GM23338 (cell line): Measurements from ENCODE around the gene SLC39A11. TPM values are rescaled to one million over a fixed set of nuclear protein-coding genes. Genes with fewer than 3 reads are reported as not detected.

Source experiments
- CREB1 ChIP-seq: fragments of 250-450 bp; sonication (Bioruptor Pico); IDR thresholded peaks from 2 replicates; pipeline ENCODE4 v1.5.0; 2020; ENCODE audit warnings: low read depth, mild to moderate bottlenecking, moderate library complexity
- EZH2 ChIP-seq: fragments of 200-600 bp; sonication (generic); IDR thresholded peaks from one replicate; pipeline ENCODE4 v1.8.0; 2017; ENCODE audit warnings: antibody characterized with exemption, mild to moderate bottlenecking, low read depth; ENCODE audit not compliant: unreplicated experiment
- EZH2phosphoT487 ChIP-seq: fragments of 200-600 bp; sonication (generic); IDR thresholded peaks from one replicate; pipeline ENCODE4 v1.8.1; 2018; ENCODE audit warnings: antibody characterized with exemption; ENCODE audit not compliant: unreplicated experiment
- NANOG ChIP-seq: IDR thresholded peaks from 2 replicates; pipeline ENCODE4 v1.6.1; 2016; ENCODE audit warnings: antibody characterized with exemption, borderline replicate concordance
- POLR2AphosphoS5 ChIP-seq: IDR thresholded peaks from 2 replicates; pipeline ENCODE4 v1.6.1; 2016; ENCODE audit warnings: antibody characterized with exemption, low read depth
- STAT1 ChIP-seq: IDR thresholded peaks from one replicate; pipeline ENCODE4 v1.6.1; 2016; ENCODE audit warnings: antibody characterized with exemption; ENCODE audit not compliant: unreplicated experiment
- ZNF114 ChIP-seq: fragments of 250-450 bp; sonication (Bioruptor Pico); IDR thresholded peaks from 2 replicates; pipeline ENCODE4 v1.5.0; 2020; ENCODE audit warnings: mild to moderate bottlenecking, moderate library complexity
- polyA plus RNA-seq: library from polyadenylated mRNA; unstranded; fragments of >200 nt; fragmentation: Nextera tagmentation; extraction: Ambion mirVana; gene quantifications from 2 replicates; pipeline ENCODE4 v1.2.1, GENCODE V29; 2016
- total RNA-seq: library from RNA; depleted of rRNA; stranded (reverse); fragments of >200 nt; shearing (Covaris generic); gene quantifications from 2 replicates; pipeline ENCODE4 v1.2.3, GENCODE V29; 2014
- TF ChIP-seq, protein P1 (sequence below): fragments of 250-450 bp; sonication (Bioruptor Pico); IDR thresholded peaks from 2 replicates; pipeline ENCODE4 v1.5.0; 2020; ENCODE audit warnings: mild to moderate bottlenecking, moderate library complexity
- TF ChIP-seq, protein P2 (sequence below): IDR thresholded peaks from one replicate; pipeline ENCODE4 v1.6.1; 2018; ENCODE audit warnings: antibody characterized with exemption; ENCODE audit not compliant: unreplicated experiment

SLC39A11 gene
- total and polyA plus RNA-seq, 2 experiments from 2014 or later: 10.8 to 18.1 TPM

DNA sequence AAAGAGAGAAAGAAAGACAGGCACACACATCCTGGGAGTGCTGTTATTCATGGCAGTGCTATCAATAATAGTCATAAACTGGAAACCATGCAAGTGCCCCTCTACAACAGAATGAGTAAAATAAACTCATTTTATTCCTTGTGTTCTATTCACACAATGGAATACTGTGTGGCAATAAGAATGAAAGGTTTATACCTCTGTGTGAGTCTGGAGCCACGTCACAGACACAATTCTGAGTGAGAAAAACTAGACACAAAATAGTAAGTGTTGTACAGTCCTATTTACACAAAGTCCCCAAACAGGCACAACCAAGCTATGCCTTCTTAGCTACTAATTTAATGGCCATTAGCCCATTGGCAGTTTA lies 429.7 kb downstream of the SLC39A11 start (continued):
- TF ChIP-seq, protein P1, sequence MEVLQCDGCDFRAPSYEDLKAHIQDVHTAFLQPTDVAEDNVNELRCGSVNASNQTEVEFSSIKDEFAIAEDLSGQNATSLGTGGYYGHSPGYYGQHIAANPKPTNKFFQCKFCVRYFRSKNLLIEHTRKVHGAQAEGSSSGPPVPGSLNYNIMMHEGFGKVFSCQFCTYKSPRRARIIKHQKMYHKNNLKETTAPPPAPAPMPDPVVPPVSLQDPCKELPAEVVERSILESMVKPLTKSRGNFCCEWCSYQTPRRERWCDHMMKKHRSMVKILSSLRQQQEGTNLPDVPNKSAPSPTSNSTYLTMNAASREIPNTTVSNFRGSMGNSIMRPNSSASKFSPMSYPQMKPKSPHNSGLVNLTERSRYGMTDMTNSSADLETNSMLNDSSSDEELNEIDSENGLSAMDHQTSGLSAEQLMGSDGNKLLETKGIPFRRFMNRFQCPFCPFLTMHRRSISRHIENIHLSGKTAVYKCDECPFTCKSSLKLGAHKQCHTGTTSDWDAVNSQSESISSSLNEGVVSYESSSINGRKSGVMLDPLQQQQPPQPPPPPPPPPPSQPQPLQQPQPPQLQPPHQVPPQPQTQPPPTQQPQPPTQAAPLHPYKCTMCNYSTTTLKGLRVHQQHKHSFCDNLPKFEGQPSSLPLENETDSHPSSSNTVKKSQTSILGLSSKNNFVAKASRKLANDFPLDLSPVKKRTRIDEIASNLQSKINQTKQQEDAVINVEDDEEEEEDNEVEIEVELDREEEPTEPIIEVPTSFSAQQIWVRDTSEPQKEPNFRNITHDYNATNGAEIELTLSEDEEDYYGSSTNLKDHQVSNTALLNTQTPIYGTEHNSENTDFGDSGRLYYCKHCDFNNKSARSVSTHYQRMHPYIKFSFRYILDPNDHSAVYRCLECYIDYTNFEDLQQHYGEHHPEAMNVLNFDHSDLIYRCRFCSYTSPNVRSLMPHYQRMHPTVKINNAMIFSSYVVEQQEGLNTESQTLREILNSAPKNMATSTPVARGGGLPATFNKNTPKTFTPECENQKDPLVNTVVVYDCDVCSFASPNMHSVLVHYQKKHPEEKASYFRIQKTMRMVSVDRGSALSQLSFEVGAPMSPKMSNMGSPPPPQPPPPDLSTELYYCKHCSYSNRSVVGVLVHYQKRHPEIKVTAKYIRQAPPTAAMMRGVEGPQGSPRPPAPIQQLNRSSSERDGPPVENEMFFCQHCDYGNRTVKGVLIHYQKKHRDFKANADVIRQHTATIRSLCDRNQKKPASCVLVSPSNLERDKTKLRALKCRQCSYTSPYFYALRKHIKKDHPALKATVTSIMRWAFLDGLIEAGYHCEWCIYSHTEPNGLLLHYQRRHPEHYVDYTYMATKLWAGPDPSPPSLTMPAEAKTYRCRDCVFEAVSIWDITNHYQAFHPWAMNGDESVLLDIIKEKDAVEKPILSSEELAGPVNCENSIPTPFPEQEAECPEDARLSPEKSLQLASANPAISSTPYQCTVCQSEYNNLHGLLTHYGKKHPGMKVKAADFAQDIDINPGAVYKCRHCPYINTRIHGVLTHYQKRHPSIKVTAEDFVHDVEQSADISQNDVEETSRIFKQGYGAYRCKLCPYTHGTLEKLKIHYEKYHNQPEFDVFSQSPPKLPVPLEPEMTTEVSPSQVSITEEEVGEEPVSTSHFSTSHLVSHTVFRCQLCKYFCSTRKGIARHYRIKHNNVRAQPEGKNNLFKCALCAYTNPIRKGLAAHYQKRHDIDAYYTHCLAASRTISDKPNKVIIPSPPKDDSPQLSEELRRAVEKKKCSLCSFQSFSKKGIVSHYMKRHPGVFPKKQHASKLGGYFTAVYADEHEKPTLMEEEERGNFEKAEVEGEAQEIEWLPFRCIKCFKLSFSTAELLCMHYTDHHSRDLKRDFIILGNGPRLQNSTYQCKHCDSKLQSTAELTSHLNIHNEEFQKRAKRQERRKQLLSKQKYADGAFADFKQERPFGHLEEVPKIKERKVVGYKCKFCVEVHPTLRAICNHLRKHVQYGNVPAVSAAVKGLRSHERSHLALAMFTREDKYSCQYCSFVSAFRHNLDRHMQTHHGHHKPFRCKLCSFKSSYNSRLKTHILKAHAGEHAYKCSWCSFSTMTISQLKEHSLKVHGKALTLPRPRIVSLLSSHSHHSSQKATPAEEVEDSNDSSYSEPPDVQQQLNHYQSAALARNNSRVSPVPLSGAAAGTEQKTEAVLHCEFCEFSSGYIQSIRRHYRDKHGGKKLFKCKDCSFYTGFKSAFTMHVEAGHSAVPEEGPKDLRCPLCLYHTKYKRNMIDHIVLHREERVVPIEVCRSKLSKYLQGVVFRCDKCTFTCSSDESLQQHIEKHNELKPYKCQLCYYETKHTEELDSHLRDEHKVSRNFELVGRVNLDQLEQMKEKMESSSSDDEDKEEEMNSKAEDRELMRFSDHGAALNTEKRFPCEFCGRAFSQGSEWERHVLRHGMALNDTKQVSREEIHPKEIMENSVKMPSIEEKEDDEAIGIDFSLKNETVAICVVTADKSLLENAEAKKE (CRISPR knock-in tag): no peak
- TF ChIP-seq CREB1 (CRISPR knock-in tag) (no peak), EZH2 (no peak), POLR2AphosphoS5 (no peak), NANOG (no peak), EZH2phosphoT487 (no peak), ZNF114 (CRISPR knock-in tag) (no peak), STAT1 (no peak)
- TF ChIP-seq, protein P2, sequence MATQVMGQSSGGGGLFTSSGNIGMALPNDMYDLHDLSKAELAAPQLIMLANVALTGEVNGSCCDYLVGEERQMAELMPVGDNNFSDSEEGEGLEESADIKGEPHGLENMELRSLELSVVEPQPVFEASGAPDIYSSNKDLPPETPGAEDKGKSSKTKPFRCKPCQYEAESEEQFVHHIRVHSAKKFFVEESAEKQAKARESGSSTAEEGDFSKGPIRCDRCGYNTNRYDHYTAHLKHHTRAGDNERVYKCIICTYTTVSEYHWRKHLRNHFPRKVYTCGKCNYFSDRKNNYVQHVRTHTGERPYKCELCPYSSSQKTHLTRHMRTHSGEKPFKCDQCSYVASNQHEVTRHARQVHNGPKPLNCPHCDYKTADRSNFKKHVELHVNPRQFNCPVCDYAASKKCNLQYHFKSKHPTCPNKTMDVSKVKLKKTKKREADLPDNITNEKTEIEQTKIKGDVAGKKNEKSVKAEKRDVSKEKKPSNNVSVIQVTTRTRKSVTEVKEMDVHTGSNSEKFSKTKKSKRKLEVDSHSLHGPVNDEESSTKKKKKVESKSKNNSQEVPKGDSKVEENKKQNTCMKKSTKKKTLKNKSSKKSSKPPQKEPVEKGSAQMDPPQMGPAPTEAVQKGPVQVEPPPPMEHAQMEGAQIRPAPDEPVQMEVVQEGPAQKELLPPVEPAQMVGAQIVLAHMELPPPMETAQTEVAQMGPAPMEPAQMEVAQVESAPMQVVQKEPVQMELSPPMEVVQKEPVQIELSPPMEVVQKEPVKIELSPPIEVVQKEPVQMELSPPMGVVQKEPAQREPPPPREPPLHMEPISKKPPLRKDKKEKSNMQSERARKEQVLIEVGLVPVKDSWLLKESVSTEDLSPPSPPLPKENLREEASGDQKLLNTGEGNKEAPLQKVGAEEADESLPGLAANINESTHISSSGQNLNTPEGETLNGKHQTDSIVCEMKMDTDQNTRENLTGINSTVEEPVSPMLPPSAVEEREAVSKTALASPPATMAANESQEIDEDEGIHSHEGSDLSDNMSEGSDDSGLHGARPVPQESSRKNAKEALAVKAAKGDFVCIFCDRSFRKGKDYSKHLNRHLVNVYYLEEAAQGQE: no peak
